HG02610 (cell line): ENCODE measurements around the gene CES4A.
"Not testable (repeated sequence)": the region's sequence is repeated elsewhere in the genome, so short reads cannot be mapped to it uniquely, and the experiment has no call there.

ENCODE experiments used
- ATAC-seq: cut with Tn5 transposase; IDR thresholded peaks from one replicate; pipeline ENCODE4 v1.9.1; 2021; ENCODE audit warnings: mild to moderate bottlenecking, moderate library complexity; ENCODE audit not compliant: unreplicated experiment

Gene CES4A

DNA sequence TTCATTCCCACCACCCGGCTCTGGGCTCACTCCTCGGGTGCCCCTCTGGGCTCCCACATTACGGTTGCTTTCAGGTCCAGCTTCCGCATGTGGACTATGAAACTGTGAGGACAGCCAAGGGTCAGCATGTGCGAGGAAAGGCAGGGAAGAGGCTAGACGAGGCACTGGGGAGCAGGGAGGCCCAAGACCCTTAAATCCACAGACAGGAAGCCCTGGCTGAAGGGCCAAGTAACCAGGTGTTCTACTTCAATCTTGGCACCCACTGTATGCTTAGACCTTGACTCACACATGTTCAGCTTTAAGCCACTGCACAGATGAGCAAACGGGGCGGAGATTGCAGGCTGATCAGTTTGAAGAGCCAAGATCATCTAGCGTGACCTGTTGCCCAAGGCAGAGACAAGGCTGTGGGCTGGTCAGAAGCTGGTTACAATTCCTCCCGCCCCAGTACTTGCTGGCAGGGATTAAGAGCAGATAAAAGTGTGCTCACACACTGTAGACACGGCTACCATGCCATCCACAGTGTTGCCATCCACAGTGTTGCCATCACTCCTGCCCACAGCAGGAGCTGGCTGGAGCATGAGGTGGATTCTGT lies at the start of gene CES4A:
CES4A (plus strand) TSS at position 393 of the 592 bp plus-strand sequence; CDS start at position 577, 184 bp downstream.
- ATAC-seq: no peak

DNA sequence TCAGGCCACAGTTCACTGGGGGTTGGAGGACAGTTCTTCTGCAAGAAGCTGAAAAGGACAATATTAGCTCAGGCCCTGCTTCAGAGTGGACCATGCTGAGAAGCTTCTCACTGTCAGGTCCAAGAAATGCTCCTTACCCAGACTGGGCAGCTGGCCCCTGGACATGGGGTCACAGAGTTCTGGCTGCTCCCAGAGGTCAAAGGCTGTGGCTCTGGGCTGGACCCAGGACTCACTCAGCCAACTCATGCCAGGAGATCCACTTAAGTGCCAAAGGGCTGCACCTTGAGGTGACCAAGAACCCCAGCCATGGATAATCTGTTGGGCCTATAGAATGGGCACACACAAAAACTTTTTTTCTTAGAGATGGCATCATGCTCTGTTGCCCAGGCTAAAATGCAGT lies 49.0 kb upstream of the CES4A start:
- no peak for ATAC-seq

DNA sequence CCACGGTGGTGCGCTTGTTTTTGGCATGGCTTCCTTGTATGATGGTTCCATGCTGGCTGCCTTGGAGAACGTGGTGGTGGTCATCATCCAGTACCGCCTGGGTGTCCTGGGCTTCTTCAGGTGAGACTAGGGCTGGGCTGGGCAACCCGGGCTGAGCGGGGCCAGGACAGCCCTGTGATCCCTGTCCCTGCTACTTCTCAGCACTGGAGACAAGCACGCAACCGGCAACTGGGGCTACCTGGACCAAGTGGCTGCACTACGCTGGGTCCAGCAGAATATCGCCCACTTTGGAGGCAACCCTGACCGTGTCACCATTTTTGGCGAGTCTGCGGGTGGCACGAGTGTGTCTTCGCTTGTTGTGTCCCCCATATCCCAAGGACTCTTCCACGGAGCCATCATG lies 48.2 kb upstream of the CES4A start:
- ATAC-seq: no peak

DNA sequence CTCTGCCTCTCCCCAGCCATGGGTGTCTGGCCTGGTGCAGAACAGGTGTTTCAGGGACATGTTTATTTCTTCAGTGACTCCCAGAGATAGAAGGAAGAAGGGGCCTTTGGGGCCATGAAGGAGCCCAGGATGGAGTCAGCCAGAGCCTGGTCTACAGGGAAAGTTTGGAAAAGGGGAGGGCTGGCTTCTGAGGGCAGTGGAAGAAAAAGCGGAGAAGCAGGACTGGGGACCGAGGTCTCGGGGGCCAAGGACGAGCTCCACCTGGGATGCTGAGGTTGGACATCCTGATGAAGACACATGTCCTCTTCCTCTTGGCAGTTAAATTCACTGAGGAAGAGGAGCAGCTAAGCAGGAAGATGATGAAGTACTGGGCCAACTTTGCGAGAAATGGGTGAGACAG lies 45.4 kb upstream of the CES4A start:
- ATAC-seq: no peak

DNA sequence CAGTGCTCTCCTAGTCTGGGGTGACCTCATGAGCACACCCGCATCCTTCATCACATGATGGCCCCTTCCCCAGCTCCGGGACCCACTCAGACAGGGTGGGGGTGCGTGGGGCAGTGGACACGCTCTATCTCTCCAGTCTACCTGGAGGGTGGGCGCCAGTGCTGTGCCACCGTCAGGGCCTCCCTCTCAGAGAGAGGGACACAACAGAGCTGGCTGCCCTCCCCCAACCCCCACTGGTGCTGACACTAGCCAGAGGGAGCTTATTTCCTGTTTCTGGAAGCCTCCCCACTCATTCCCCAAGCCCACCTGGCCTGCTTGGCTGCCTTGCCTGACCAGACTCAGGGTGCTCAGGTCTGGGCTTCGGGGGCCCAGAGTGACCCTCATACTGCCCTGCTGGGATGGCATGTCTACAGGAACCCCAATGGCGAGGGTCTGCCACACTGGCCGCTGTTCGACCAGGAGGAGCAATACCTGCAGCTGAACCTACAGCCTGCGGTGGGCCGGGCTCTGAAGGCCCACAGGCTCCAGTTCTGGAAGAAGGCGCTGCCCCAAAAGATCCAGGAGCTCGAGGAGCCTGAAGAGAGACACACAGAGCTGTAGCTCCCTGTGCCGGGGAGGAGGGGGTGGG lies 44.8 kb upstream of the CES4A start:
- no peak for ATAC-seq

DNA sequence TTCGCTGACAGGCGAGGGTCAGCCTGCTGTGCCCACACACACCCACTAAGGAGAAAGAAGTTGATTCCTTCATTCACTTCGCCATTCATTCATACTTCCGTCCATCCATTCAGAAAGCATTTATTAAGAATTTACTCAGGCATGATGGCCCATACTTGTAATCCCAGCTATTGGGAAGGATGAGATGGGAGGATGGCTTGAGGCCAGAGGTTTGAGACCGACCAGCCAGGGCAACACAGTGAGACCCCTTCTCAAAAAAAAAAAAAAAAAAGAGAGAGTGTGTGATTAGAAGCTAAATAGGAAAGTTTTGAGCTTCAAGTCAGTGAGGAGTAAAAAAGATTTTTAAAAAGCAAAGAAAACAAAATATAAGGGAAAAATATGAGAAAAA lies 44.3 kb upstream of the CES4A start:
- no peak for ATAC-seq

GRCh38 chr16:66944971-66945370 lies 43.4 kb upstream of the CES4A start:
- ATAC-seq: not testable (repeated sequence)

DNA sequence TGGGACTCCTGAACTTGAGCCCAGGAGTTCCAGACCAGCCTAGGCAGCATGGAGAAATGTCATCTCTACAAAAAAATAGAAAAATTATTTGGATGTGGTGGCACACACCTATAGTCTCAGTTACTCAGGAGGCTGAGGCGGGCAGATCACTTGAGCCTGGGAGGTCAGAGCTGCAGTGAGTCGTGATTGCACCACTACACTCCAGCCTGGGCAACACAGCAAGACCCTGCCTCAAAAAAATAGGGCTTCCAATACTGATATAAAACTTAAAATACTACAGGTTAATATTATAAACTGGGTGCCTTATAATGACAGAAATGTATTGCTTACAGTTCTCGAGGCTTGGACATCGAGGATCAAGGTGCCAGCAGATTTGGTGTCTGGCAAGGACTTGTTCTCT lies 42.5 kb upstream of the CES4A start:
- no peak for ATAC-seq

DNA sequence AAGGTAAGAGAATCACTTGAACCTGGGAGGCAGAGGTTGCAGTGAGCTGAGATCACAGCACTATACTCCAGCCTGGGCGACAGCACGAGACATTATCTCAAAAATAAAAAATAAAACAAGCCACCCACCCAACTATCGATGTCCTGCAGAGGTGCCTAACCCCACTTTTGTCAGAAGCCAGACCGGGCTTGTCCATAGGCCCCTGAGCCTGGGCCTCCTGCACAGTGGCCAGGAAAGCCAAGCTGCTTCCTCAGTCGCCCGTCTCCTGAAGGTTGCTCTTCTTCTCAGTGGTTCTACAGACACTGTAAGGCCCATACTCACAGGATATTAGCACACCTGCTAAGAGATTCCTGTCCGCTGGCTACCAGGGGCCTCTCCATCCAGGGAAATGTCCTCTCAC lies 41.8 kb upstream of the CES4A start:
- no peak for ATAC-seq

DNA sequence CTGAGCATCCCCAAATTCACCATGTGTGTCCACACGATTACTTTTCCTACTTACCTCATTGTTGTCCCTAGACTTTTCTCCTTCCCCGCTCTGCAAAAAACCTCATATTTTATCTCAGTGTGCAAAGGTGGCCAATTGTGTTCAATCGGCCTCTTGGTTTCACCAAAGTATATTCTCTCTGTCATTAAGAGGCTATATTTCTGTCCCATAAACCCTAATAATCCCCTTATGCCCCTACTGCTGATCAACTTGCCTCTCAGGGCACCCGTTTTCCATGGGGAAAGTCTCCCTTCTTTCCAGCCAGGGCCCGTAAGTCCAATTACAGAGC lies 41.5 kb upstream of the CES4A start:
- ATAC-seq: no peak

DNA sequence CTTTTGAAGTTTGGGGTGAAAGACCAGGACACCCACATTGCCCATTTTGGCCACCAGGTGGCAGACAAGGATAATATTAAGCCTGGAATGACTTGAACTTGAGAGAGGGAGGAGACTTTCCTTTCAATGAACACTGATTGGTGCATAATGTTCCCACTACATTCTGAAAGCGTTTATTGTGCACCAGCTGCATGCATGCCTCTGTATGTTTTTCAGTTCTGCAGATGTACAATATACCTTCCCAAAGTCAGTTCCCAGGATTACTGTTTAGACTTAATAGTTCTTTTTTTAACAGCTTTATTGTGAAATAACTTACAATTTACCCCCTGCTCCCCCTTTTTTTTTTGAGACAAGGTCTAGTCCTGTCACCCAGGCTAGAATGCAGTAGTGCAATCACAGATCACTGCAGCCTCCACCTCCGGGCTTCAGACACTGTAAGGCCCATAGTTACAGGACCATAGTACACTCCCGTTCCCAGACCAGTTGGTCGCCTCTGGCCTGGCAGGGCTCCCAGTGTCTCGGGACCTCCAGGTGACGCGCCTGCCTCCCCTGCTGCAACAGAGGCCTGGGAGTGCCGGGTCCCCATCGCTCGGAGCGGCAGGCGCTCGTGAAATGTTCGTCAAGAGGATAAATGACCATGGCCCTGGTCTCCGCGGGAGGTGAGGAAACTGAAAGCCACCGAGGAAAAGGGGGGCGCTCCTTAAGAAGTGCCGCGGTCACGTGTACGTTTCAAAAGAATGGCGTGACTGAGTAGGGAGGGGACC lies 40.9 kb upstream of the CES4A start:
- ATAC-seq: peak; percentile 57

- ATAC-seq: no peak
Observed at GRCh38 chr16:66948134-66948836, 40.1 kb upstream of the CES4A start.

DNA sequence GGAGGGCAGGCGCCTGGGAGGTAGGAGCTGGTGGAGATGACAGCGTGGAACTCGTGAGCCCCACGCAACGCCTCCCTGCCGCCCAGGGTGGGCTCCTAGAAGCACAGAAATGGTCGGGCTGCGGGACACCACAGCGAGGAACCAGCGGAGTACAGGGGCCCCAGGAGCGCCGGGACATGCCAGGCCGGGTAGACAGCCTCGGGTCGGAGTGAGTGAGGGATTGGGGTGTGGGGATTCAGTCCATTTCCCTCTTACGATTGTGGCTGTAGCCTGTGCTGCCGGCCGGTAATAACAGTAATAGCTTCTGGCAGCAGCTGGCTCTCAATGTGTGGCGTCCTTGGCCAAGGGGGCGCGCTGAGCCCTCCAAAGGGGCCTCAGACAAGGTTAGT lies 39.6 kb upstream of the CES4A start:
- ATAC-seq: no peak

GRCh38 chr16:66949472-66949871 lies 38.9 kb upstream of the CES4A start:
- no peak for ATAC-seq

- ATAC-seq: no peak
Observed at GRCh38 chr16:66950437-66950836, 38.0 kb upstream of the CES4A start.

GRCh38 chr16:66950971-66951790 lies 37.2 kb upstream of the CES4A start:
- ATAC-seq: no peak

- no peak for ATAC-seq
Observed at GRCh38 chr16:66952430-66953110, 35.8 kb upstream of the CES4A start.

DNA sequence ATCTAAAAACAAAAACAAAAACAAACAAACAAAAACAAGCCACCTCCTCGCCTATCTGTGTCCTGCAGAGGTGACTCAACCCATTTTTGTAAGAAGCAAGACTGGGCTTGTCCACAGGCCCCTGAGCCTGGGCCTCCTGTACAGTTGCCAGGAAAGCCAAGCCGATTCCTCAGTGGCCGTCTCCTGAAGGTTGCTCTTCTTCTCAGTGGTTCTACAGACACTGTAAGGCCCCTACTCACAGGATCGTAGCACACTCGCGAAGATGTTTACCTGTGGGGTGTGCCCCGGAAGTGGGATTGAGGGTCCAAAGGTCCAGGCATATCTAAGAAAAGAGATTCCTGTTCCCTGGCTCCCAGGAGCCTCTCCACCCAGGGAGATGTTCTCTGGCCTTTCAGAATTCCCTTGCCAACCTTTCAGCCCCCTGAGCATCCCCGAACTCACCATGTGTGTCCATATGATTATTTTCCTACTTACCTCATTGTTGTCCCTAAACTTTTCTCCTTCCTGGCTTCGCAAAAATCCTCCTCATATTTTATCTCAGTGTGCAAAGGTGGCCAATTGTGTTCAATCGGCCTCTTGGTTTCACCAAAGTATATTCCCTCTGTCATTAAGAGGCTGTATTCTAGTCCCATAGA lies 34.8 kb upstream of the CES4A start:
- ATAC-seq: no peak

DNA sequence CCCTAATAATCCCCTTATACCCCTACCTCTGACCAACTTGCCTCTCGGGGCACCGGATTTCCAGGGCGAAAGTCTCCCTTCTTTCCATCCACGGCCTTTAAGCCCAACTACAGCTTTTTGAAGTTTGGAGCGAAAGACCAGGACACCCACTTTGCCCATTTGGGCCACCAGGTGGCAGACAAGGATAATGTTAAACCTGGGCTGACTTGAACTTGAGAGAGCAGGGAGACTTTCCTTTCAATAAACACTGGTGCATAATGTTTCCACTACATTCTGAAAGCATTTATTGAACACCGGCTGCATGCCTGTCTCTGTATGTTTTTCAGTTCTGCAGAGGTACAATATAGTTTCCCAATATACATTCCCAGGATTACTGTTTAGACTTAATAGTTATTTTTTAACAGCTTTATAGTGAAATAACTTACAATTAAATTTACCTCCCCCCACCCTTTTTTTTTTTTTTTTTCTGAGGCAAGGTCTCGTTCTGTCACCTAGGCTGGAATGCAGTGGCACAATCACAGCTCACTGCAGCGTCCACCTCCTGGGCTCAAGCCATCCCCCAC lies 34.2 kb upstream of the CES4A start:
- ATAC-seq: no peak
